ENCODE data around the gene KIRREL1.

DNA sequence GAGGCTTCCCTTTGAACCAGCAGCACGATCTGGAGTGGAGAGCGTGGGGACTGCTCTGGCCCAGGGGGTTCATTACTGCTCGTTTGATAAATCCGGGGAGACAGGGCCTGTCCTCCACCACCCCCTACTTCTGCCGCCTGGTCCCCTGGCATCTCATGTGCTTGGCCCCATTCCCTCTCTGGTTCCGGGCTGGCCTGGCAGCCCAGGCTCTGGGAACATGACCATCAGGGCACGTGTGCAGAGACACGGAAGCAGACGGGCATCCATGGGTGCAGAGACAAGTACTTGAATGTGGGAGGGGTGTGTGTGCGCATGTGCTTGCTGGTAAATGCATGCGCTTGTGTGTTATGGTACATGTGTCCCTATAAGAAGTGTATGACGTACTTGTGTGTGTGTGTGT is 75.5 kb downstream of the KIRREL1 start:
- TF ChIP-seq POLR2A (IDR thresholded peaks at IDR 0.05; ENCODE audit: low read depth) = no peak
- TF ChIP-seq, protein P1, sequence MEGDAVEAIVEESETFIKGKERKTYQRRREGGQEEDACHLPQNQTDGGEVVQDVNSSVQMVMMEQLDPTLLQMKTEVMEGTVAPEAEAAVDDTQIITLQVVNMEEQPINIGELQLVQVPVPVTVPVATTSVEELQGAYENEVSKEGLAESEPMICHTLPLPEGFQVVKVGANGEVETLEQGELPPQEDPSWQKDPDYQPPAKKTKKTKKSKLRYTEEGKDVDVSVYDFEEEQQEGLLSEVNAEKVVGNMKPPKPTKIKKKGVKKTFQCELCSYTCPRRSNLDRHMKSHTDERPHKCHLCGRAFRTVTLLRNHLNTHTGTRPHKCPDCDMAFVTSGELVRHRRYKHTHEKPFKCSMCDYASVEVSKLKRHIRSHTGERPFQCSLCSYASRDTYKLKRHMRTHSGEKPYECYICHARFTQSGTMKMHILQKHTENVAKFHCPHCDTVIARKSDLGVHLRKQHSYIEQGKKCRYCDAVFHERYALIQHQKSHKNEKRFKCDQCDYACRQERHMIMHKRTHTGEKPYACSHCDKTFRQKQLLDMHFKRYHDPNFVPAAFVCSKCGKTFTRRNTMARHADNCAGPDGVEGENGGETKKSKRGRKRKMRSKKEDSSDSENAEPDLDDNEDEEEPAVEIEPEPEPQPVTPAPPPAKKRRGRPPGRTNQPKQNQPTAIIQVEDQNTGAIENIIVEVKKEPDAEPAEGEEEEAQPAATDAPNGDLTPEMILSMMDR (IDR thresholded peaks at IDR 0.05) = no peak

All from esophagus muscularis mucosa (tissue), 3 donors.